HUDEP-2 (cell line): ENCODE results near the gene EXOC3L2.
A peak's percentile ranks its signal among the peaks of the same experiment; 100 is the strongest.
"Not testable (repeated sequence)": the region's sequence is repeated elsewhere in the genome, so short reads cannot be mapped to it uniquely, and the experiment has no call there.

ENCODE experiments used
- DNase-seq, 76 experiments: peaks; one replicate each; lab custom pipeline; 2025; ENCODE audit not compliant: unreplicated experiment in 76 of 76; lab: John Stamatoyannopoulos, UW

Gene EXOC3L2

GRCh38 chr19:45258862-45259261, 13.7 kb upstream of the EXOC3L2 start:
- no peak for DNase-seq

- DNase-seq: no peak
Observed at GRCh38 chr19:45256836-45257235, 11.6 kb upstream of the EXOC3L2 start.

- DNase-seq: no peak
Observed at GRCh38 chr19:45255611-45256157, 10.5 kb upstream of the EXOC3L2 start.

GRCh38 chr19:45254044-45254531, 8.9 kb upstream of the EXOC3L2 start:
- DNase-seq: no peak

GRCh38 chr19:45253396-45254027, 8.3 kb upstream of the EXOC3L2 start:
- DNase-seq: peak in 1 of 76 experiments; percentile 16

GRCh38 chr19:45251452-45252354, 6.5 kb upstream of the EXOC3L2 start:
- no peak for DNase-seq

GRCh38 chr19:45250832-45251451, 5.7 kb upstream of the EXOC3L2 start, which contains the start of gene MARK4:
TSS of gene MARK4 (plus strand) at chr19:45251271. CDS start at chr19:45251589, 318 bp downstream.
- DNase-seq: peak in 43 of 76 experiments; percentile 10 to 74 (median 45)

- DNase-seq: no peak
Observed at GRCh38 chr19:45250216-45250831, 5.1 kb upstream of the EXOC3L2 start.

- no peak for DNase-seq
Observed at GRCh38 chr19:45249261-45250033, 4.2 kb upstream of the EXOC3L2 start.

GRCh38 chr19:45247136-45247535, 1.9 kb upstream of the EXOC3L2 start:
- DNase-seq: no peak

GRCh38 chr19:45245826-45246225, 619 bp upstream of the EXOC3L2 start:
- DNase-seq: no peak

- no peak for DNase-seq
Observed at GRCh38 chr19:45244133-45244794, 943 bp downstream of the EXOC3L2 start.

- DNase-seq: no peak
Observed at GRCh38 chr19:45243144-45243732, 2.0 kb downstream of the EXOC3L2 start.

GRCh38 chr19:45238556-45238955, 6.7 kb downstream of the EXOC3L2 start:
- DNase-seq: no peak

- DNase-seq: no peak
Observed at GRCh38 chr19:45235485-45235884, 9.7 kb downstream of the EXOC3L2 start.

- no peak for DNase-seq
Observed at GRCh38 chr19:45234089-45234869, 10.9 kb downstream of the EXOC3L2 start.

GRCh38 chr19:45231891-45232290, 13.3 kb downstream of the EXOC3L2 start:
- DNase-seq: no peak

- DNase-seq: not testable (repeated sequence)
Observed at GRCh38 chr19:45229056-45229455, 16.2 kb downstream of the EXOC3L2 start.
